ENCODE results near the gene ODAD3. TPM values are rescaled to one million over a fixed set of nuclear protein-coding genes. Genes with fewer than 3 reads are reported as not detected.

Gene ODAD3
- total and polyA plus RNA-seq, 10 of the 15 experiments (the other 5 are each of a cell fraction or from before 2014, with no cell fraction given): 0.11 to 0.39 (median 0.28) TPM; not detected in 7

GRCh38 chr19:11457115-11457514 is 22.2 kb upstream of the ODAD3 start:
- FAIRE-seq (no peak), ATAC-seq (no peak), DNase-seq (ENCODE audit: low read depth, low spot score) (no peak)
- Histone ChIP-seq H3K4me3 (no peak overlapping the region), H3K27me3 (replicated peaks in 1 of 2; ENCODE audit: control insufficient read depth in 2 of 2, insufficient read depth in 2 of 2, low read length in 1 of 2) (no peaks in the 10 kb centered on the region), H3K27ac (ENCODE audit: control insufficient read depth, insufficient read depth) (no peak overlapping the region), H3K4me2 (ENCODE audit: control insufficient read depth, insufficient read depth) (no peak overlapping the region), H2AFZ (ENCODE audit: control insufficient read depth, low read depth, low read length) (no peak overlapping the region), H3K36me3 (ENCODE audit: control insufficient read depth in 2 of 2, insufficient read depth in 2 of 2, low read length in 1 of 2) (no peaks in the 10 kb centered on the region), H4K20me1 (ENCODE audit: control insufficient read depth, insufficient read depth) (no peaks in the 10 kb centered on the region), H3K9me3 (replicated peaks; ENCODE audit: control insufficient read depth, insufficient read depth, low read length) (no peaks in the 10 kb centered on the region), H3K9ac (ENCODE audit: control insufficient read depth, insufficient read depth, low read length) (no peak overlapping the region), H3K79me2 (ENCODE audit: control insufficient read depth, insufficient read depth, low read length) (no peaks in the 10 kb centered on the region), H3K4me1 (ENCODE audit: control insufficient read depth, insufficient read depth, low read length) (no peaks in the 10 kb centered on the region)
- intact Hi-C loops (cut with micrococcal nuclease; ENCODE audit: unreplicated experiment): no loop called here
- in situ Hi-C loops (cut with MboI): no loop called here
- TF ChIP-seq E2F4 (IDR thresholded peaks at IDR 0.05; ENCODE audit: low read depth, low read length) (no peak), RB1 (IDR thresholded peaks at IDR 0.05; ENCODE audit: borderline replicate concordance) (no peak), TCF12 (IDR thresholded peaks at IDR 0.05; ENCODE audit: low read depth, low read length) (no peak), TBL1XR1 (IDR thresholded peaks at IDR 0.05; ENCODE audit: low read depth, low read length) (no peak), MAX (IDR thresholded peaks at IDR 0.05; ENCODE audit: low read depth, low read length) (no peak), SPI1 (IDR thresholded peaks at IDR 0.05; ENCODE audit: borderline replicate concordance, insufficient read depth, low read depth, low read length) (no peak), LARP7 (IDR thresholded peaks at IDR 0.05) (no peak), ASH2L (IDR thresholded peaks at IDR 0.05; ENCODE audit: borderline replicate concordance, low read depth) (no peak), ZBTB11 (CRISPR knock-in tag; IDR thresholded peaks at IDR 0.05) (no peak), STAT3 (IDR thresholded peaks at IDR 0.05; ENCODE audit: low read depth, low read length) (no peak), CHD1 (IDR thresholded peaks at IDR 0.05; ENCODE audit: low read depth, low read length) (no peak), ZZZ3 (IDR thresholded peaks at IDR 0.05; ENCODE audit: control insufficient read depth, insufficient read length, low read depth) (no peak), USF2 (IDR thresholded peaks at IDR 0.05; ENCODE audit: borderline replicate concordance, low read depth, low read length) (no peak), DPF2 (IDR thresholded peaks at IDR 0.05) (no peak), SUPT20H (IDR thresholded peaks at IDR 0.05; ENCODE audit: borderline replicate concordance, control insufficient read depth, low read depth, low read length) (no peak), ETV6 (conservative IDR thresholded peaks at IDR 0.05 in 1 of 2, IDR thresholded peaks at IDR 0.05 in 1 of 2; ENCODE audit: borderline replicate concordance in 1 of 2, low read depth in 1 of 2) (no peak), ATF2 (IDR thresholded peaks at IDR 0.05; ENCODE audit: low read length) (no peak)
- no TSS peak for BruUV-seq (replicated peaks)
- WGBS (ENCODE audit: insufficient coverage, insufficient replicate concordance, low lambda C conversion rate, missing lambda C conversion rate): 55% methylated on average over 9 of the region's 18 CpGs
- ChIA-PET RAD21 (ENCODE audit: unreplicated experiment) (interaction anchor here (0.8 kb wide), 1 partner anchor 25 kb away, joined by 4 read pairs; no protein-coding TSS in a partner anchor), CTCF (interaction anchor here (1.1 kb wide), 1 partner anchor 74 kb away, joined by 3 read pairs; no protein-coding TSS in a partner anchor), POLR2A (no interaction called here), SMC1A (ENCODE audit: uncharacterized antibody, unreplicated experiment) (no interaction called here)

Measured in GM12878 (cell line).